GM21717 (cell line): ENCODE measurements around the gene RNF10.
"Not testable (repeated sequence)": the region's sequence is repeated elsewhere in the genome, so short reads cannot be mapped to it uniquely, and the experiment has no call there.

Experiments used
- ATAC-seq: cut with Tn5 transposase; IDR thresholded peaks from one replicate; pipeline ENCODE4 v1.9.1; 2021; ENCODE audit warnings: mild to moderate bottlenecking, moderate library complexity; ENCODE audit not compliant: unreplicated experiment

RNF10 gene

DNA sequence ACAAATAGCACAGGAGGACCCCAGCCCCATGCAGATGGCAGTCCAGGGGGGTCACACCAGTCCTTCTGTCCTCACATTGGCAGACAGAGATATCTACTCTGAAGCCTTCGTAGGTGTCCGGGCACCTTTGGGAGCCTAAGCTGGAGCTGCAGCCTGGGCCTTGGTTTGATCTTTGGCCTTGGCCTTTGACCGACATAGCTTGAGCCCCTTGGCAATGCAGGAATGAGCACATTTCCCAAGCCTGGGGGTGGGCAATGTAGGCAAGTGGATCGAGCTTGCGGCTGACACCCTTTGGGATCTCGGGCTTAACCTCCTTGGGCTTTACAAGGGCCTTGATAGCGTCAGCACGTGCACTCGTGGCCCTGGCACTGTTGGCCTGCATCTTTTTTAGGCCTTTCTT, 11.6 kb upstream of the RNF10 start:
- no peak for ATAC-seq

DNA sequence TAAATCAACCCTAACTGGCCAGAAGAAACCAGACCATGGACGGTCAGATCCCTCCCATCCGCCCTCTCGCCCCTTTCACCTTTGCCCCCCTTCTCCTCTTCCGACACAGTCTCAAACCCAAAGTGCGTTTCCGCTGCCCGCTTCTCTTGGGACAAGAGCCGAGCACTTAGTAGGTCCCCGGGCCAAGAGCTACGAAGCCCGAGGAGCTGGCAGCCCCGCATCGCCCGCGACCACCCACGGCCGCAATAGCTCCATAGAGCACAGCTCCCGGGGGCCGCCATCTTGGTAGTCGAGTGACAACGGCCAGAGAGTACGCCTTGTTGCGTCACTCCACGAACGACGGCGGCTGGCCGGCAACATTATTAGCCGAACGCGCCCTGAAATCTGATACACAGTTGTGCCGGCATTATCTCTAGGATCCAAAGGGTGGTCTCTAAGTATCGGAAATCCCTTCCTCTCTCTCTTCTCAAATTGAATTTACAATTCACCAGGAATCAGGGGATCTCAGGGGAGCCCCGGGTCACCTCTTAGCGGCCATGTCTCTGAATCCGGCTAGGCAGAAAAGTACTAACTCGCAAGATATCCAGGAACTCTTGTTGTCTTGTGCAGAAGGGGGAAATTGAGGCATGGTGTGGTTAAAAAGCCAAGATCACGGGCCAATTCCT, 5.2 kb upstream of the RNF10 start, which contains the start of gene COQ5:
Gene COQ5 (minus strand): TSS at position 298 of the 665 bp plus-strand sequence. CDS start 17 bp downstream, at position 281.
- ATAC-seq: peak; percentile 81

DNA sequence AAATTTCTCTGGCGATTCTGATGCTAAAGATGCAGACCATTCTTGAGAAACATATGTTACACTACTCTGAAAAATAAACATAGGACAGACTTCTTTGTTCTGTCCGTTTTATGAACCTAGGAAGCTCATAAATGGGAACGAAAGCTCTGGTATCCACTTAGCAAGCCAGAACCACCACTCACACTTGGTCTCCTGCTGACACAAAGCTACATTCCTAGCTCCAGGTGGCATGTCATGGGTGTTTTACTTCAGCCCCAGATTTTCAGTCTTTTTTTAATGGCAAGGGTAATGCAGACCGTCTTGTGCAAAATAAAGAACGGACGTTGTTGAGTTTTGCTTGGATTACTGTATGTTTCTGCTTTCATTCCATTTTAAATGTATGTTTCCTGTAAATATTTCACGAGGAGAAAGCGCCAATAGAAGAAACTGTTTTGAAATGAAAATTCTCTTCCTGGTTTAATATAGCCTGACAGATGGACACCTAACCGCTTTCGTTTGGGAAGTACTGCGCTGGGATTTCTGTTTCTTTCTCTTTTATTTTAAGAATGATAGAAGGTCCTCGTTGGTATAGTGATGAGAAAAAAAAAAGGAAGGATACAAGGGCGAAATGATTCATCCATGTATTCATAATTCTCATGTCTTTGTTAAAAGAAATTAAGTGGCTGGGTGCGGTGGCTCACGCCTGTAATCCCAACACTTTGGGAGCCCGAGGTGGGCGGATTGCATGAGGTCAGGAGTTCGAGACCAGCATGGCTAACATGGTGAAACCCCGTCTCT, 4.3 kb upstream of the RNF10 start:
- ATAC-seq: no peak

DNA sequence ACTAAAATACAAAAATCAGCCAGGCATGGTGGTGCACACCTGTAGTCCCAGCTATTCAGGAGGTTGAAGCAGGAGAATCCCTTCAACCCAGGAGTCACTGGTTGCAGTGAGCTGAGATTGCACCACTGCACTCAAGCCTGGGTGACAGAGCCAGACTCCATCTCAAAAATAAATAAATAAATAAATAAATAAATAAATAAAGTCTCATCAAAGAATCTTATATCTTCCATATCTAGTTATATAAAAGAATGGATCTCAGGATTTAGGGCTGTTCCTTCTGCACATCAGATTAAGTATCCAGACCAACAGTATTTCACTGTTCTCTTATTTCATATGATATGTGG, 3.8 kb upstream of the RNF10 start:
- ATAC-seq: not testable (repeated sequence)

DNA sequence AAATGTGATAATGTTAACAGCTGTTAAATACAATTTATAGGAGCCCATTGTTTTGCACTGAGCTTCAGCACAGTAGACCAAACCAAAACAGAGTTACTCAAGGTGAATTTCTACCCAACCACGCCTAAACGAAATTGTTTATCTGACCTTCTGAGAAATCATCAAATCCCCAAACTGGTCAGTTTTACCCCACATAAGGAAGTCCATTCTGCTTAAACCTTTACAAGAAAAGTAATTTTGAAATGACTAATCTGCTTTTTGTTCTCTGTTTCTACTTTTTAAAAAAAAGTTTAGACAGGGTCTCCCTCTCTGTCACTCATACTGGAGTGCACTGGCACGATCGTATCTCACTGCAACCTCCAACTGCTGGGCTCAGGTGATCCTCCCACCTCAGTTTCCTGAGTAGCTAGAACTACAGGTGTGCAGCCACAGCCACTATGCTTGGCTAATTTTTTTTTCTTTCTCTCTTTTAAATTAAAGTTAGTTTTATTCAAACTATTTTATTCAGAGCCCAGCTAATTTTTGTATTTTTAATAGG, 1.4 kb upstream of the RNF10 start:
- ATAC-seq: no peak

DNA sequence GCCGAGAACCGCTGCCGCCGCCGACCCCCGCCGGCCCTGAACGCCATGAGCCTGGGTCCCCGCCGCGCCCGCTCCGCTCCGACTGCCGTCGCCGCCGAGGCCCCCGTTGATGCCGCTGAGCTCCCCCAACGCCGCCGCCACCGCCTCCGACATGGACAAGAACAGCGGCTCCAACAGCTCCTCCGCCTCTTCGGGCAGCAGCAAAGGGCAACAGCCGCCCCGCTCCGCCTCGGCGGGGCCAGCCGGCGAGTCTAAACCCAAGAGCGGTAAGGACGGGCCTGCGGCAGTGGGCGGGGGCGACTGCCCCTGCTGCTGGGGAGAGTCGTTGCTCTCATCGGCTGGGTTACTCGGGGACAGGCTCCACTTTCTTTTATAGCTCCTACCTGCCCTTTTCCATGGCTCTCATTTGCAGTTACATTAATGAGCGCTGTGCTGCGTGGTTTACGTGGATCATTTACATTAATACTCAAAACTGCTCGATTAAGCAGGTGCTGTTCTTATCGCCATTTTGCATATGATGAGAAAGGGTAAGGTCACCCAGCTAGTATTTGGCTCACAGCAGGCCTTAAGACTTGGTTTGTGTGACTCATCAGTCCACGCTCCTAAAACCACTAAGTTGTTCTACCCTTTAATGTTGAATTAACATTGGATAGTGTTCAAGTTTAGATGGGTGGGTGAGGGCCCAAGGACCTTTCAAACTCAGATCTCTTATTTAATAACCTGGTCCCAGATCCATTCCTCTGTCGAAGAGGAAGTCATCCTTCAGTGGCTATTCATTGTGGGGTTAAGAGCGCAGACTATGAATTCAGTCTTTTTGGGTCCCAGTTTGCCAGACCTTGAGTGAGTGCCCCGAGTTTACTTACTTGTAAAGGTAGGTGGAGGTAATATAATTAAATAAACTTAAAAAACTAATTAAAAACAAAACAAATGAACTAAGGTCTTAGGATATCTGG, 823 bp downstream of the RNF10 start:
- ATAC-seq: peak; percentile 30

DNA sequence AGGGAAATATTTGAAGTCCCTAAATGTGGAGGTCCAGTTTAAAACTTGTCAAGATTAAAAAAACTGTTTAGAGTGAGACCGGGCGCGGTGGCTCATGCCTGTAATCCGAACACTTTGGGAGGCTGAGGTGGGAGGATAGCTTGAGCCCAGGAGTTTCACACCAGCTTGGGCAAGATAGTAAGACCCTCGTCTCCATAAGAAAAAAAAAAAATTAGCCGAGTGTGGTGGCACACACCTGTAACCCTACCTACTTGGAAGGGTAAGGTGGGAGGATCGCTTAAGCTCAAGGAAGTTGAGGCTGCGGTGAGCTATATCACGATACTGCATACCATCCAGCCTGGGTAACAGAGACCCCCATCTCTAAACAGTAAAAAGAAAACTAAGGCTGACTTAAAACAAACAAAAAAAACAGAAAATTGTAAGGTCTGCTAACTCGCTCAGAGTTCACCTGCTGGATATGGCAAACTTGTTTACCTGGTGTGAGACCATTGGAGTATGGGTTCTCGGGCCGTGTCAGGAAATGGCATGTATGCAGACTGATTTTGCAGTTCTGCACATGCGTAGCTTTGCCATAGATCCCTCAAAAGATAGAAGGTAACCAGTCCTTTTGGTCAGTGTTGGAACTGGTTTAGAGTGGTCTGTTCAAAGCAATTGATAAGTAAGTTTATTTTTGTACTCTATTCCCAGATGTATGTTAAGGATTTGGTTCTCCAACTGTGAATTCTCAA, 2.1 kb downstream of the RNF10 start:
- no peak for ATAC-seq

DNA sequence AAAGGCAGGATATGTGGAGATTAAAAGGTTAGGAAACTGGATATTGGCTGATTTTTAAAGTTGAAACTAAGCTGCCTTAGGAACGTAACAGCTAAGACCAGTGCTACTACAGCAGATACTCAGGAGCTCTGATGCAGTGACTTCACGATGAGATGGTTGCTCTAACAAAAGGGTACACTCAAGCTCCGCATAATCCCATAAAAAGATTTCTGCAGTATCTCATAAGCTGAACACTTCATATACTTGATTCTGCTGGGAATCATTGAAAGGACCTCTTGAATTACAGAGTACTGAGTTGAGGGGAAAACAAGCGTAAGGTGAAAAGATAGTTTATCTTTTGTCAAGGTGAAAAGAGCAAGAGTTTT, 3.7 kb downstream of the RNF10 start:
- no peak for ATAC-seq

DNA sequence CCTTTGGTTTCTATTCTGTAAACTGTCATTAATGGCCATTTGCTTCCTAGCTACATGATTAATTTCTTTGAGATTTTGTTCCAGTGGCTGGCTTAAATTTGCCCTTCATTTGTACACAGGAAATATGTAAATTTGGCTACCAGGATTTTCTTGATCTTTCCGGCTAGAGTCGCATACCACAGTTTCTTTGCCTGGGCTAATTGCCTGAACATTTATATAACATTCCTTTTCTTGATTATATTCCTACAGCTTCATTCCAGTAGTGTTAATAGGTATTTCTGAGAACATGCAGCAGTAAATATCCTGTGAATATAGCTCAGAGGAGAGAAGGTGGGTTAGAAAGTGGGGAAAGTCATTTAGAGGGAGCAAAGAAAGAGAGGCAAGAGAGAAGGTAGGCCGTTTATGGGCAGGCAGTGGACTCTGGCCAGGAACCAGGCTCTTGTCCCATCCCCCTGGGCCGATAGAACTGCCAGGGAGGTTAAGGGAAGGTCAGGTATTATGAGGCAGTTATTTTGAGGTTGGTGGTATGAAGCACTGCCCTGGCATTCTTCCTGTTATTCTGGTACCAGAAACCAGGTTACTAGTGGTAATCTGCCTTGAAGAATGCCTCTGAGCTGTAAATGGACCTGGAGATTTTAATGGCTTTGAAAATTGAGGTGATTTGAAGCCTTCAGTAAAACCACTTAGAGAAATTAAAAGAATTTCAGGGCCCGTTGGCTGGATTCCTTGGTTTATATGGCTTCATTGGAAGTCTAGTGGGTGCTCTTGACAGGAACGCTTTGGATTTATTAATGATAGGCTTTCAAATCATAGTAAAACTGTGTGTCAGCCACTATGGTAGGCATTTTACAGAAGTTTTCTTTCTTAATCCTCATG, 4.4 kb downstream of the RNF10 start:
- ATAC-seq: no peak

DNA sequence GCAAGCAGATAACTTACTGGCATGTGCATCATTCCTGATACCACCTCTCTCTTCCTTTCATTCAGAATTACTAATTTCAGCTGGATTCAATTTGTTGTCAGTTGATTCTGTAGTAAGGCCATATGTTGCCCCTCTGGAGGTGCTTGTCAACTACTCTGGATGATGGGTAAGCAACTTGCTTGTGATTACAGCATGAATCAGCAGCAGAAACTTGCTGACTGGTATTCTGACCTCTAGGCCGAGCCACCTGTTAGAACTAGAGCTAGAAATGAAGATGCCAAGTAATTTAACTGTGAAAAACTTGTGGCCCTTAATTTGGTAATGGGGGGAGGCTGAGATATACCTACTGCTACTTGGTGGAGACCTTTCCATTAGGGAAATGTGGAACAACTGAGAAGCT, 5.1 kb downstream of the RNF10 start:
- no peak for ATAC-seq

DNA sequence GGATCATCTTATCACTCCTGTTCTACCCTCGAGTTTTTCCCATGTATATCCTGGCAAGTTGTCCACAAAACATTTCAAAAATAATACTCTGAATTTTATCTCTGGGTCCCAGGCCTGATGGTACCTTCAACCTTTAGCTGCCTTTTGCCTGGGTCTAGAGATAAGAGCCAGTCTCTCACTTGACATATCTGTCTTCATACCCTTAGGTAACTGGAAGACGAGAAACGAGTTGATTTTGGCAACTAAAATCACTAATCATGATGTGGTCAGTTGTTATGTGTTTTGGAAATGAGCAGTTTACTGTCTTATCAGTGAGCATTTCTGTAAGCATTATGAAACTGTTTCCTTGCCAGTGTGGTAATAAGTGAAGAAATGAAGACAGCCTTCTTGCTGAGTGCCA, 6.3 kb downstream of the RNF10 start:
- ATAC-seq: no peak

DNA sequence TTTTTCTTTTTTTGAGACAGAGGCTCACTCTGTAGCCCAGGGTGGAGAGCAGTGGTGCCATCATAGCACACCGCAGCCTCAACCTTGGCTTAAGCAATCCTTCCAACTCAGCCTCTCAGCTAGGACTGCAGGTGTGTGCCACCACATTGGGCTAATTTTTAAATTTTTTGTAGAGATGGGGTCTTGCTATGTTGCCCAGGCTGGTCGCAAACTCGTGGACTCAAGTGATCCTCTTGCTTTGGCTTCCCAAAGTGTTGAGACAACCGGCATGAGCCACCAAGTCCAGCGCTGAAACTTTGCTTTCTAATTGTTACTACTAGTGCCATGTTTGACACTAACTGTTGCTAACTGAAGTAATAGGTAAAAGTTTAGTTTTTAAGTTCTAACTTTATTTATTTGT, 8.0 kb downstream of the RNF10 start:
- ATAC-seq: no peak

DNA sequence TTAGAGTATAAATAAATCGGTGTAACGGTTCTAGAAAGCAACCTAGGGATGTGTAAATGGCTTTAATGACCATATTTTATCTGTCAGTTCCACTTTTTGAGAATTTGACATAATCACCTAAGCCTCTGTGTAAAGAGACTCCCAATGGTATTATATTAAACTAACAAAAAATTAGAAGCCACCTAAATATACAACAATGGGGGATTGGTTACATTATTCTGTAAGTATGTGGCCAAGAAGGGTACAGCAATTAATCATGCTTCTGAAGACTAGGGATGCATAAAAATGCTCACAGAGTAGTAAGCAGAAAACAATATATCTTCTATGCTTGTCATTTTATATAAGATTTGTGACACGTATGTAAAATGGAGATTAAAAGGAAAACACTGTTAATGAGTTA, 10.5 kb downstream of the RNF10 start:
- ATAC-seq: no peak

DNA sequence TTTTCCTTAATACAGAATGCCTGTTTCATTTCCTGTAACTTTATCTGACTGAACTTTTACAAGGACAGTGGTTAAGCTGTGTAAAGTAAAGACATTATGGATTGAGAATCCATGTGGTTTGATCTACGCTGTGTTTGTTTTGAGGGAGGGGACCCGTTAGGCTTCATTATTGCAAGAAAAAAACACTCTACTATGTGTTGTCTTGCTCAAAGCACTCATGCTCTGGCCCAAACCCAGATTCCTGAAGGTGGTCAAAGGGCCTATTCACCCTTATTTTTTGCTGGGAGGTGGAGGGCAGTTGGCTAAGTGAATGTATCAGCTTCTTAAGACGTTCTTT, 11.9 kb downstream of the RNF10 start:
- ATAC-seq: no peak

DNA sequence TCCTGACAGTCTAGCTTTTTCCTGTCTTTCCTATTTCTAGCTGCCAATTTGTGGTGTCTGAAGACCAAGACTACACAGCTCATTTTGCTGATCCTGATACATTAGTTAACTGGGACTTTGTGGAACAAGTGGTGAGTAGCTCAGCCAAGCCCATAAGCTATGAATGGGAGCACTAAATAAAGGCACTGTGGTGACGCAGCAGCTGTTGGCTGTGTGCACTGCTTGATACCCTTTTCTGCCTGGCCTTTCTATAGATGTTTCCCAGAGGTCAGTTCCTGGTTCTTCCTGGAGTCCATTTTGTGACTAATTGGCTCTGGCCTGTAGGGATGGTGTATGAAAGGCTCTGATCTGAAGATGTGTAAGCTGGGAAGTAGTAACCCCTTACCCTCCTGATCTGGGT, 20.5 kb downstream of the RNF10 start:
- ATAC-seq: no peak

DNA sequence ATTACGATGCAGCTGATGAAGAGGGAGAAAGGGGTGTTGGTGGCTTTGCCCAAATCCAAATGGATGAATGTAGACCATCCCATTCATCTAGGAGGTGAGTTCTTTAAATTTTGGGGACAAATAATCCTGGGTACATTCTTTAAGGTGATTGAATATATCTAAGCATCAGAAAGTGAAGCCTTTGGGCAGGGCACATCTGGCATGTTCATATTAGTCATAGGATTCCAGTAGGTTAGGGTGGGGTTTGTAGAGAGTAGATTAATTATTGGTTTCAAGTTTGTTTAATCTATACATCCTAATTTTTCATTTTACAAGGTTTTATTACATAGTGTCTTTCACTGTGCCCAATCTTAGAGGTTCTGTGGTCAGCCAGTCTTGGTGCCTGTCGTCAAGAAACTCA, 23.4 kb downstream of the RNF10 start:
- ATAC-seq: no peak

DNA sequence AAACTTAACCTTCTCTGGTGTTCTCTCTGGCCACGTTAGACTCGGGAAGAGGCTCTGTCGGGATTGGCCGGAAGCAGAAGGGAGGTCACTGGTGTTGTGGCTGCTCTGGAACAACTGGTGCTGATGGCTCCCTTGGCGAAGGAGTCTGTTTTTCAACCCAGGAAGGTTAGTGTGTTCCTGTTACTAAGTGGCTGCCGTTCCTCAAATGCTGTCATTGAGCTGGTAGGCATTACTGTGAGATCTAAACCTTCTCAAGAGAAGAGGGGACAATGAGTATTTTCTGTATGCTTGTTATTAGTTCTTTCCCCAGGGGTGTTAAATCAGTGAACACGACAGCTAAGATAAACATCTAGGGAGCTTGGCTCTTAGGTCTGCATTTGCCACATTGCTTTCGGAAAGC, 28.8 kb downstream of the RNF10 start:
- ATAC-seq: no peak

DNA sequence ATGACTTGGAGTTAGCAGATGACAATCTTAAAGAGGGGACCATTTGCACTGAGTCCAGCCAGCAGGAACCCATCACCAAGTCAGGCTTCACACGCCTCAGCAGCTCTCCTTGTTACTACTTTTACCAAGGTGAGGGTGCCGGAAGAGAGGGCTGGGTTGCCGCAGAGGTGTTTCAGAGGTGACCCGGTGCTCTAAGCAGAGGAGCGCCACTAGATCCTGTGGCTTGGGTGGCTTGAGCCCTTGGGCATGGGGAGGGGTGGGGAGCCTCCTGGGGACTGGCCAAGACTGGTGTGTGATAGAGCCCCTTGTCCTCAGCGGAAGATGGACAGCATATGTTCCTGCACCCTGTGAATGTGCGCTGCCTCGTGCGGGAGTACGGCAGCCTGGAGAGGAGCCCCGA, 29.3 kb downstream of the RNF10 start:
- ATAC-seq: no peak

DNA sequence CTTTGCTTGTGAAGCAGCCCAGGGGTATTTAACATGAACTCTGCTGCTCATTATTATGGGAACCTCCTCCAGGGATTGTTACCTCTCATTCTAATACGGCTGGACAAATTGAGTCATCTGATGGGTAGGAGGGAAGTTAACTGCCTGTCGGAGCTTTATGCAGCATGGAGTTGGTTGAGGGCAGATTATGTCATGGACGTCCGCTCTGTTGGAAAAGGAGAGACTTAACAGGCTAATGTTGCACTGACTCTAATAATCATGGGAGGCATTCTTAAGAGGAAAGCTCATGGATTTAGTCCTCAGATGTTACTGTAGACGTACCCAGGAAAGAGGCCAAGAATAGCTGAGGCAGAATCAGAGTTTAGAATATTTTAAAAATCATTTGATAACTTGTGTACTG, 37.1 kb downstream of the RNF10 start:
- ATAC-seq: no peak

DNA sequence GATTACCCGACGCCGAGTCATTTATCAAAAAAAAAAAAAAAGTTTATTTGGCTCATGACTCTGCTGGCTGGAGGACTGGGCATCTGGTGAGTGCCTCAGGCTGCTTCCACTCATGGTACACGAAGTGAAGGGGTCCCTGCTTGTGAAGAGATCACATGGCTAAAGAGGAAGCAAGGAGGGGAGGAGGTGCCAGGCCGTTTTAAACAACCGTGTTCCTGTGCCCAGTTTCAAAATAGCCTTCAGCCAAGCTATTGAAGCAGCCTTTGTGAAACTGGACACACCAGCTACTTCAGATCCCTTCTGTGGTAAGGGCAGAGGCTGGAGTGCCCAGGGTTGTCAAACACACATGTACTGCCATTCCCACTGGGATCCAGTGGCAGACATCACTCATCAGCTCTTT, 39.4 kb downstream of the RNF10 start:
- ATAC-seq: no peak
